GM19397 (cell line): Measurements from ENCODE around the gene EVI5.
"Not testable (repeated sequence)": the region's sequence is repeated elsewhere in the genome, so short reads cannot be mapped to it uniquely, and the experiment has no call there.

Experiments
- ATAC-seq: cut with Tn5 transposase; IDR thresholded peaks from one replicate; pipeline ENCODE4 v1.9.1; 2021; ENCODE audit warnings: mild to moderate bottlenecking, moderate library complexity; ENCODE audit not compliant: unreplicated experiment

EVI5 gene

GRCh38 chr1:92792340-92792782 is 7.5 kb upstream of the EVI5 start:
- ATAC-seq: no peak

- no peak for ATAC-seq
Measured at GRCh38 chr1:92791487-92792066, 6.7 kb upstream of the EVI5 start.

- no peak for ATAC-seq
Measured at GRCh38 chr1:92790867-92791266, 6.0 kb upstream of the EVI5 start.

- ATAC-seq: no peak
Measured at GRCh38 chr1:92790081-92790480, 5.2 kb upstream of the EVI5 start.

- no peak for ATAC-seq
Measured at GRCh38 chr1:92786111-92786901, 1.4 kb upstream of the EVI5 start.

- no peak for ATAC-seq
Measured at GRCh38 chr1:92784021-92784638, 778 bp downstream of the EVI5 start.

- ATAC-seq: not testable (repeated sequence)
Measured at GRCh38 chr1:92783550-92783949, 1.4 kb downstream of the EVI5 start.

- ATAC-seq: no peak
Measured at GRCh38 chr1:92778376-92778775, 6.5 kb downstream of the EVI5 start.

GRCh38 chr1:92774407-92774806 is 10.5 kb downstream of the EVI5 start:
- ATAC-seq: no peak

GRCh38 chr1:92773749-92774148 is 11.2 kb downstream of the EVI5 start:
- ATAC-seq: not testable (repeated sequence)

- ATAC-seq: no peak
Measured at GRCh38 chr1:92769856-92770255, 15.1 kb downstream of the EVI5 start.

GRCh38 chr1:92768915-92769314 is 16.0 kb downstream of the EVI5 start:
- ATAC-seq: no peak

GRCh38 chr1:92768296-92768695 is 16.6 kb downstream of the EVI5 start:
- ATAC-seq: no peak

- ATAC-seq: no peak
Measured at GRCh38 chr1:92764116-92764515, 20.8 kb downstream of the EVI5 start.

- no peak for ATAC-seq
Measured at GRCh38 chr1:92762355-92762754, 22.6 kb downstream of the EVI5 start.

GRCh38 chr1:92759361-92759760 is 25.5 kb downstream of the EVI5 start:
- no peak for ATAC-seq

GRCh38 chr1:92756537-92756936 is 28.4 kb downstream of the EVI5 start:
- ATAC-seq: no peak

GRCh38 chr1:92755541-92756461 is 29.1 kb downstream of the EVI5 start:
- no peak for ATAC-seq

- no peak for ATAC-seq
Measured at GRCh38 chr1:92754719-92755050, 30.2 kb downstream of the EVI5 start.

- no peak for ATAC-seq
Measured at GRCh38 chr1:92754000-92754718, 30.7 kb downstream of the EVI5 start.

GRCh38 chr1:92752719-92753118 is 32.2 kb downstream of the EVI5 start:
- ATAC-seq: no peak
